ENCODE data around the gene ACAP3. TPM values are rescaled to one million over a fixed set of nuclear protein-coding genes. Genes with fewer than 3 reads are reported as not detected.

Gene ACAP3
- total RNA-seq, 4 donors from 2014 or later = 34.3 to 125 (median 69.6) TPM

GRCh38 chr1:1274299-1274930 lies 33.3 kb downstream of the ACAP3 start:
- Histone ChIP-seq H3K27ac (peak overlapping the region; percentile 47 to 89 (median 82)), H3K4me1 (peaks cover 0 to 50% (median 38%) of the 10 kb centered on the region in 4 donors)
- TF ChIP-seq POLR2A (IDR thresholded peaks at IDR 0.05) (no peak), EP300 (IDR thresholded peaks at IDR 0.05) (no peak)
- TF ChIP-seq, protein P1, sequence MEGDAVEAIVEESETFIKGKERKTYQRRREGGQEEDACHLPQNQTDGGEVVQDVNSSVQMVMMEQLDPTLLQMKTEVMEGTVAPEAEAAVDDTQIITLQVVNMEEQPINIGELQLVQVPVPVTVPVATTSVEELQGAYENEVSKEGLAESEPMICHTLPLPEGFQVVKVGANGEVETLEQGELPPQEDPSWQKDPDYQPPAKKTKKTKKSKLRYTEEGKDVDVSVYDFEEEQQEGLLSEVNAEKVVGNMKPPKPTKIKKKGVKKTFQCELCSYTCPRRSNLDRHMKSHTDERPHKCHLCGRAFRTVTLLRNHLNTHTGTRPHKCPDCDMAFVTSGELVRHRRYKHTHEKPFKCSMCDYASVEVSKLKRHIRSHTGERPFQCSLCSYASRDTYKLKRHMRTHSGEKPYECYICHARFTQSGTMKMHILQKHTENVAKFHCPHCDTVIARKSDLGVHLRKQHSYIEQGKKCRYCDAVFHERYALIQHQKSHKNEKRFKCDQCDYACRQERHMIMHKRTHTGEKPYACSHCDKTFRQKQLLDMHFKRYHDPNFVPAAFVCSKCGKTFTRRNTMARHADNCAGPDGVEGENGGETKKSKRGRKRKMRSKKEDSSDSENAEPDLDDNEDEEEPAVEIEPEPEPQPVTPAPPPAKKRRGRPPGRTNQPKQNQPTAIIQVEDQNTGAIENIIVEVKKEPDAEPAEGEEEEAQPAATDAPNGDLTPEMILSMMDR (IDR thresholded peaks at IDR 0.05) = no peak

DNA sequence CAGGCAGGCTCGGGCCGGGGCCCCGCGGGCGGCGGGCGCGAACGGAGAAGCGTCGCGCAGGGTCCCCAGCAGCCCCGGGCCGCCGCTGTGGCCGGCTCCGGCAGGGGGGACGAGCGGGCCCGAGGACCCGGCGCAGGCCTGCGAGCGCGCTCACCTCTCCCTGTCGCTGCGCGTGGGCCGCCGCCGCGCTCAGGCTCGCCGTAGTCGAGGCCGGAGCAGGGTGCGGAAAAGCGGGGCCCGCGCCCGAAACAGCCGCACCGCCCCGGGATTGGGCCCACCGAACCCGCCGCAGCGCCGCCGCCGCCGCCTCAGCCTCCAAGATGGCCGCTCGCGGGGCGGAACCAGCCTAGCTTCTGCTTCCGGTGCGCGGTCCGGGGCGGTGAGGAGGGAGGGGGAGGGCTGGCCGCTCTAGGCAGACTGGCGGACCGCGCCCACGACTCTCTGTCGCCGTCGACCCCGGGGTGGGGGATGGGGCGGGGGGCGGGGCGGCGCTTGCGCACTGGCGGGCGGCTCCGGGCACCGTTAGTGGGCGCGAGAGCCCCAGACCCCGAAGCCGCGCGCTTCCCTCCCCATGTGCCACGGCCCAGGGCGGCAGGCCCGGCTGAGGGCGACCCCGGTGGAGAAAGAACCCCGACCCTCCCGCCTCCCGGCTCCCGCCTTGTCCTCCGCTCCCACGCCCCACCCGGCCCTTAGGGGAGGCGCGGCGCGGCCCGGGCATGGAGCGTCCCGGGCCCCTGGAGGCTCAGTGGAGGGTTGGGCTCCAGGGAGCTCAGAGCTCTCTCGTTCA lies 34.0 kb downstream of the ACAP3 start, which contains the start of gene UBE2J2:
Gene UBE2J2 (minus strand): TSS at position 343 of the 787 bp plus-strand sequence. CDS start 5,862 bp downstream, outside the sequence.
- 0 to 2% methylated on average over 11 to 34 of the region's 105 CpGs for WGBS, 2 donors
- H3K4me1 ChIP-seq = peaks cover 0 to 57% (median 38%) of the 10 kb centered on the region in 4 donors
- H3K27ac ChIP-seq = peak within 1 kb of the TSS; percentile 47 to 89 (median 82)
- peak within 1 kb of the TSS; percentile 80 to 90 (median 84) for H3K4me3 ChIP-seq
- TF ChIP-seq, protein P1 (IDR thresholded peaks at IDR 0.05) = peak in 1 of 5 experiments; percentile 12
- TF ChIP-seq EP300 (IDR thresholded peaks at IDR 0.05) = peak in 1 of 2 donors; percentile 83
- TF ChIP-seq POLR2A (IDR thresholded peaks at IDR 0.05) = peak; percentile 51 to 70
- H3K27me3 ChIP-seq = no peaks in the 10 kb centered on the region
- H3K36me3 ChIP-seq = peaks cover 0 to 4% (median 0%) of the 10 kb centered on the region in 3 donors
- DNase-seq (ENCODE audit: low spot score in 2 of 2) = peak; percentile 85 to 92
- H3K9me3 ChIP-seq = no peaks in the 10 kb centered on the region

More at GRCh38 chr1:1274299-1274930, 33.3 kb downstream of the ACAP3 start:
- 28 to 33% methylated on average over 1 to 9 of the region's 31 CpGs for WGBS, 2 donors
- DNase-seq (ENCODE audit: low spot score in 2 of 2) = no peak
- no peaks in the 10 kb centered on the region for H3K27me3 ChIP-seq
- peak overlapping the region; percentile 78 to 90 (median 84) for H3K4me3 ChIP-seq
- no peaks in the 10 kb centered on the region for H3K36me3 ChIP-seq
- H3K9me3 ChIP-seq = no peaks in the 10 kb centered on the region

GRCh38 chr1:1273209-1273511 lies 34.6 kb downstream of the ACAP3 start:
- WGBS, 2 donors = 0 to 1% methylated on average over 12 to 24 of the region's 31 CpGs
- no peaks in the 10 kb centered on the region for H3K9me3 ChIP-seq
- H3K36me3 ChIP-seq = peaks cover 0 to 9% (median 0%) of the 10 kb centered on the region in 3 donors
- peak overlapping the region; percentile 47 to 89 (median 82) for H3K27ac ChIP-seq
- peak overlapping the region; percentile 80 to 90 (median 84) for H3K4me3 ChIP-seq
- H3K27me3 ChIP-seq = no peaks in the 10 kb centered on the region
- no peak for DNase-seq (ENCODE audit: low spot score in 2 of 2)
- H3K4me1 ChIP-seq = peaks cover 0 to 63% (median 38%) of the 10 kb centered on the region in 4 donors
- TF ChIP-seq POLR2A (IDR thresholded peaks at IDR 0.05) (no peak), EP300 (IDR thresholded peaks at IDR 0.05) (no peak)
- TF ChIP-seq, protein P1 (IDR thresholded peaks at IDR 0.05) = no peak

GRCh38 chr1:1272341-1273208 lies 35.2 kb downstream of the ACAP3 start:
- Histone ChIP-seq H3K27ac (peak overlapping the region in 2 of 4 donors; percentile 87 to 89), H3K27me3 (no peaks in the 10 kb centered on the region), H3K4me3 (peak overlapping the region; percentile 80 to 90 (median 84)), H3K36me3 (peaks cover 0 to 15% (median 0%) of the 10 kb centered on the region in 3 donors), H3K4me1 (peaks cover 0 to 69% (median 38%) of the 10 kb centered on the region in 4 donors), H3K9me3 (no peaks in the 10 kb centered on the region)
- DNase-seq (ENCODE audit: low spot score in 2 of 2) = no peak
- WGBS, 2 donors = 38 to 45% methylated on average over 35 to 42 of the region's 43 CpGs
- TF ChIP-seq EP300 (IDR thresholded peaks at IDR 0.05) (no peak), POLR2A (IDR thresholded peaks at IDR 0.05) (no peak)
- TF ChIP-seq, protein P1 (IDR thresholded peaks at IDR 0.05) = no peak

Measured in tibial nerve (tissue), 4 donors.